ENCODE measurements around the gene UQCRC2. TPM values are rescaled to one million over a fixed set of nuclear protein-coding genes. Genes with fewer than 3 reads are reported as not detected.

The UQCRC2 gene
- total RNA-seq, 1 experiment from 2014 or later = 249 TPM

GRCh38 chr16:21950782-21951521, 2.2 kb upstream of the UQCRC2 start:
- H3K4me3 ChIP-seq (replicated peaks in 1 of 2; ENCODE audit: low read depth in 1 of 2, low read length in 2 of 2) = no peak overlapping the region
- ATAC-seq = no peak
- no peaks in the 10 kb centered on the region for H3K27me3 ChIP-seq (ENCODE audit: insufficient read depth, low read length)
- ChIA-PET POLR2A (interaction anchor here (0.8 to 1.0 kb wide), 3 partner anchors 127 to 148 kb away, joined by 3 to 4 read pairs (median 3); no protein-coding TSS in a partner anchor), CTCF (interaction anchor here (0.7 to 2.9 kb wide), 9 partner anchors 9 to 294 kb away, joined by 3 to 42 read pairs (median 3); no protein-coding TSS in a partner anchor), RAD21 (ENCODE audit: low non-redundant PET in 1 of 2, low total read pairs in 2 of 2, uncharacterized antibody in 2 of 2, unreplicated experiment in 2 of 2) (interaction anchor here (0.6 to 1.3 kb wide), 5 partner anchors 13 to 148 kb away, joined by 3 to 7 read pairs (median 6); no protein-coding TSS in a partner anchor)
- H3K36me3 ChIP-seq (ENCODE audit: control insufficient read depth in 1 of 2, insufficient read depth in 2 of 2, low read length in 2 of 2) = peaks cover 0 to 3% of the 10 kb centered on the region in 2 experiments; a peak in 1 of 4 replicates
- H3K4me1 ChIP-seq (ENCODE audit: control insufficient read depth in 1 of 2, insufficient read depth in 2 of 2, low read length in 2 of 2) = peaks cover 9 to 19% of the 10 kb centered on the region in 2 experiments
- H2AFZ ChIP-seq (ENCODE audit: low read depth, low read length, poor library complexity, severe bottlenecking) = no peak overlapping the region
- H3K79me2 ChIP-seq (ENCODE audit: insufficient read depth, low read length) = peaks cover 48% of the 10 kb centered on the region
- TF ChIP-seq JUND (IDR thresholded peaks at IDR 0.05) (no peak), CTCF (IDR thresholded peaks at IDR 0.05 in 2 of 3, conservative IDR thresholded peaks at IDR 0.05 in 1 of 3; ENCODE audit: borderline replicate concordance in 1 of 3, insufficient read depth in 1 of 3, low read depth in 2 of 3, low read length in 2 of 3) (peak; percentile 50 to 66 (median 59); a peak in 5 of 6 replicates), RAD21 (IDR thresholded peaks at IDR 0.05; ENCODE audit: low read depth) (peak; percentile 66)
- H3K9me2 ChIP-seq (ENCODE audit: insufficient read depth) = no peaks in the 10 kb centered on the region
- no peak overlapping the region for H3K27ac ChIP-seq (ENCODE audit: low read depth, low read length)
- intact Hi-C loops (cut with micrococcal nuclease) = loop anchor here (1.0 to 5.0 kb wide), 3 partner anchors 126 to 237 kb away; no protein-coding TSS in a partner anchor
- peak overlapping the region; percentile 86; the same call in 1 of the 2 replicates for H3K4me2 ChIP-seq (ENCODE audit: low read length)
- peak; percentile 36 for DNase-seq (ENCODE audit: low read depth, low spot score)
- H3K9me3 ChIP-seq (ENCODE audit: control insufficient read depth in 1 of 2, insufficient read depth in 1 of 2, low read depth in 1 of 2, low read length in 2 of 2) = no peaks in the 10 kb centered on the region
- H4K20me1 ChIP-seq (ENCODE audit: insufficient read depth) = peaks cover 7% of the 10 kb centered on the region; the same call in 1 of the 2 replicates
- no TSS peak for BruUV-seq (replicated peaks)
- no peak overlapping the region for H3K9ac ChIP-seq (ENCODE audit: low read length)
